ENCODE measurements around the gene METTL3.

Gene METTL3

GRCh38 chr14:21534576-21534975 is 23.4 kb upstream of the METTL3 start:
- H3K4me3 ChIP-seq (ENCODE audit: low read length) = no peak overlapping the region
- TF ChIP-seq, protein P1, sequence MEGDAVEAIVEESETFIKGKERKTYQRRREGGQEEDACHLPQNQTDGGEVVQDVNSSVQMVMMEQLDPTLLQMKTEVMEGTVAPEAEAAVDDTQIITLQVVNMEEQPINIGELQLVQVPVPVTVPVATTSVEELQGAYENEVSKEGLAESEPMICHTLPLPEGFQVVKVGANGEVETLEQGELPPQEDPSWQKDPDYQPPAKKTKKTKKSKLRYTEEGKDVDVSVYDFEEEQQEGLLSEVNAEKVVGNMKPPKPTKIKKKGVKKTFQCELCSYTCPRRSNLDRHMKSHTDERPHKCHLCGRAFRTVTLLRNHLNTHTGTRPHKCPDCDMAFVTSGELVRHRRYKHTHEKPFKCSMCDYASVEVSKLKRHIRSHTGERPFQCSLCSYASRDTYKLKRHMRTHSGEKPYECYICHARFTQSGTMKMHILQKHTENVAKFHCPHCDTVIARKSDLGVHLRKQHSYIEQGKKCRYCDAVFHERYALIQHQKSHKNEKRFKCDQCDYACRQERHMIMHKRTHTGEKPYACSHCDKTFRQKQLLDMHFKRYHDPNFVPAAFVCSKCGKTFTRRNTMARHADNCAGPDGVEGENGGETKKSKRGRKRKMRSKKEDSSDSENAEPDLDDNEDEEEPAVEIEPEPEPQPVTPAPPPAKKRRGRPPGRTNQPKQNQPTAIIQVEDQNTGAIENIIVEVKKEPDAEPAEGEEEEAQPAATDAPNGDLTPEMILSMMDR (conservative IDR thresholded peaks at IDR 0.05; ENCODE audit: low read length) = no peak
- no peak for DNase-seq (ENCODE audit: low read depth)

GRCh38 chr14:21533294-21533693 is 22.2 kb upstream of the METTL3 start:
- no peak overlapping the region for H3K4me3 ChIP-seq (ENCODE audit: low read length)
- TF ChIP-seq, protein P1 (conservative IDR thresholded peaks at IDR 0.05; ENCODE audit: low read length) = no peak
- DNase-seq (ENCODE audit: low read depth) = no peak

GRCh38 chr14:21529515-21529914 is 18.4 kb upstream of the METTL3 start:
- DNase-seq (ENCODE audit: low read depth) = no peak
- TF ChIP-seq, protein P1 (conservative IDR thresholded peaks at IDR 0.05; ENCODE audit: low read length) = no peak
- H3K4me3 ChIP-seq (ENCODE audit: low read length) = no peak overlapping the region

- TF ChIP-seq, protein P1 (conservative IDR thresholded peaks at IDR 0.05; ENCODE audit: low read length) = no peak
- no peak for DNase-seq (ENCODE audit: low read depth)
- H3K4me3 ChIP-seq (ENCODE audit: low read length) = no peak overlapping the region
Observed at GRCh38 chr14:21528381-21529348, 17.5 kb upstream of the METTL3 start.

DNA sequence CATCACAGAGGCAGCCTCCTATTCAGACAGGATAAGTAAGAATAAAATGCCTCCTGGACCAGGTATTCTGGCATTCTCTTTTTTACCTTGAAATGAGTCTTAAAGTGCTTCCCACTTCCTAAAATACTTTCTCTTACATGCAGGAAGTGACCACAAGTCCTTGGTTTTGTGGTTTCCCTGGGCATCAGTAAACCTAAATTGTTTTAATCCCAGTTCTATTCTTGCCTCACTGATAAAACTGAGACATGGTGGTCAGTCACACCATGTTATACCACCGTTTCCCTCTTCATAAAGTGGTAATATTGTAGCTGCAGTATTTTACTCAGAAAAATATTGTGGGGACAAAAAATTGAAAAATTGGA is 16.2 kb upstream of the METTL3 start:
- H3K4me3 ChIP-seq (ENCODE audit: low read length) = no peak overlapping the region
- TF ChIP-seq, protein P1 (conservative IDR thresholded peaks at IDR 0.05; ENCODE audit: low read length) = no peak
- DNase-seq (ENCODE audit: low read depth) = no peak

GRCh38 chr14:21526672-21527317 is 15.7 kb upstream of the METTL3 start:
- DNase-seq (ENCODE audit: low read depth) = no peak
- TF ChIP-seq, protein P1 (conservative IDR thresholded peaks at IDR 0.05; ENCODE audit: low read length) = no peak
- H3K4me3 ChIP-seq (ENCODE audit: low read length) = peak overlapping the region; percentile 71
